ENCODE data around the gene CD200R1.
"Not testable (repeated sequence)": the region's sequence is repeated elsewhere in the genome, so short reads cannot be mapped to it uniquely, and the experiment has no call there.

CD200R1 gene

GRCh38 chr3:112973325-112974177 lies 1.4 kb downstream of the CD200R1 start:
- DNase-seq, result peak in 1 of 2 donors; percentile 80

DNA sequence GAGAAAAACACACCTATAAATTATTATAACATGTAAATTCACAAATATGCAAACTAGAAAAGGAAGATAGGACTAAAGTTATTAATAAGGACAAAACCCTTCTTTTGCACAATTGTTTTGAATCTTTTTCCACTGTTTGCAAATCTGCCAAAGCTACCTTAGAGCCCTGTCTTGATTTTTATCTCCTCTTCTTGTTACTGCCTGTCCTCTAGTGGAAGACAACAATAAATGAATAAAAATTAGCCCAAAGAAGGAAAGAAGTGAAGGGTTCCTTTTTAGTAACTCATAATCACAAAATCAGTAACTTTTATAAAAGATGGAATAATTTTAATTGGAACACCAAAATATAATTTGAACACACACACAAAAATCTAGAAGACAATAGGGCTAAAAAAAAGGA lies 2.7 kb downstream of the CD200R1 start:
- DNase-seq, result no peak

DNA sequence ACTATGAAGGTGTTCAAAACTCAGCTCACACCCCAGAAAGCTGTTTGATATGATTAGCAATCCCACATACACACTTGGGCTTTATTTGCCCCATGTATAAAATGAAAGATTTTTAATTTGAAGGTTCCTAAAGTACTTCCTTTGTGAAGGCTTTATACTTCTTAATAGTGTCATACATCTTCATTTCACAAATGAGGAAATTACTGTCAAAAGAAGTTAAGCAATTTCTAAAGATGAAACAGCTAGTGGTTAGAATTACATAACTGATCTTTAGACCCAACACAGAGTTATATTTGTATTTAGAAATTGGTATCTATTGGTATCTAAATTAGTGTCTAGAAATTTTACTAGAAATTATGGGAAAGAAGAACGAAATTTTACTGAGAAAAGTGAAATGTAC lies 7.1 kb downstream of the CD200R1 start:
- DNase-seq, result no peak

DNA sequence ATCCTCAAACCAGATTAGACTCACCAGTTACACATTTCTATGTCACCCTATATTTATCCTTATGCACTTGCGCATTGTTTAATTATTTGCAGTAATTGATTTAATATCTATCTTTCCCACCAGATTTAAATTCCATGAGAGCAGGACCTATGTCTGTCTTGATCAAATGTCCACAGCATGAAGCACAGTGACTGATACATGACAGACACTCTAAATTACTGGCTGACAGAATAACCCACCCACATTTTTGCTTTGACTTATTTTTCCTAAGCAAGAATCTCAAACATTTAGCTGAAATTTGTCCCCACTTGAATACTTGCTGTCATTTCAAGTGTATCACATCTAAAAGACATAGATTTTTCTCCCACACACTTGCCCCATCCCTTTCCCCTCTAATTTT lies 7.5 kb downstream of the CD200R1 start:
- no peak for DNase-seq

DNA sequence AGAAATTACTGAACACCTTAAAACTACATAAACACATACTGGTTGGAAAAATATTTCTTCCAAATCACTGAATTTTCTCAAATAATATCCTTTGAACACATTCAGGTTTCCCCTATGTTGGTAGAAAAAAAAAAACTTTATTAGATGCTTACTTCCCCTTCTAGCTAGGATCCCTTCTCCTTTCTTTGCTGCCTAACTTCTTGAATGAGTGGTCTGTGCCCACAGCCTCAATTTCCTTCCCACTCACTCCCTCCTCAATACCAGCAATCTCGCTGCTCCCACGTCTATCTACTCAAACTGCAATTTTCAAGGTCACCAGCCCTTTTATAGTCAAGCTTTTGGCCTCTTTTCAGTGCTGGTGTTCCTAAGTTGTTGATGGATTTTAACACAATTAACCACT lies 8.3 kb downstream of the CD200R1 start:
- DNase-seq, result peak in 1 of 2 donors; percentile 39

DNA sequence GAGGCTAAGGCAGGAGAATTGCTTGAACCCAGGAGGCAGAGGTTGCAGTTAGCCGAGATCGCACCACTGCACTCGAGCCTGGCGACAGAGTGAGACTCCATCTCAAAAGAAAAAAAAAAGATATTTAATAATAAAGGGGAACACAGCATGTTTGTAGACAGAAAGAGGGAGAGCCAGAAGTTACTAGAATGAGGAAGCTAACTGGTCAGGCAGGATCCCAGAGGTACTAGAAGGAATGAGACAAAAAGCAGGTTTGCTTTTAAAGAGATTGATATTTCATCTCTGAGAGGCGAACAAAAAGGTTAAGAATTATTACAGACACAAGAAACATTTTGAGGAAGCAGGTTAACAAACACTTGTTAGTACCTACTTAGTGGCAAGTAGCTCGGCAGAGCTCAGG lies 9.2 kb downstream of the CD200R1 start:
- no peak for DNase-seq

- DNase-seq, result no peak
These were observed 11.2 kb downstream of the CD200R1 start for GRCh38 chr3:112963683-112964082.

DNA sequence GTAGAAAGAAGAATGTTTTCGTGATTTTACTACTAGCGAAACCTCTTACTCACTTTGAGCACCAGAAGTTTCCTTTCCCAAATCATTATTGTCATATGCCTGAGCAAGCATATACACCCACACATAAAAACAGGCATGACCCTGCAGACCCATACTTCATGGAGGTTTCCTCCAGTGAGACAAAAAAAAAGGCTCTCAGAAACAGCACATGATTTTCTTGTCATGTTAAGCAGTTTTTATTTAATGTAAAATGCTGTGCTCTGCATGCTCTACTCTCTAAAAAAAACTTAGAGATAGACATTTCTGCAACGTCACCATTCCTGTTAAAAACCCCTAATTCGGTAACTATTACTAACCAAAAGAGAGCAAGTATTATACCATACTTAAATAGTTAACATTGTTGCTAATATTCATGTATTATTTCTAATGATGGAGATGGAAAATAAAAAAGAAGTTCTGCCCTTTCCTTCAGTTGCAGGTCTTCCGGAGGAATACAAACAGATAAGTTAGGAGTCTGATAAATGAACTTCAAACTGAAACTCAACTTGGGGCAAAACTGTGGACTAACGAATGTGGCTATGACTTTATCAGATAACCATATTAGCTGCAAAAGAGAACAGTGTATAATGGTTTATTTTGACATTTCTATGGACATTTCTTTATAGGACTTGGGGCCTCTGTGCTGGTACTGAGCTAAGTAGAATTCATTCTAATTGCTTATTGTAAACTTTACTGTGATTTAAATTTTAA lies 15.9 kb downstream of the CD200R1 start:
- DNase-seq, result peak in 1 of 2 donors; percentile 50

GRCh38 chr3:112956351-112956750 lies 18.6 kb downstream of the CD200R1 start:
- DNase-seq, result no peak

DNA sequence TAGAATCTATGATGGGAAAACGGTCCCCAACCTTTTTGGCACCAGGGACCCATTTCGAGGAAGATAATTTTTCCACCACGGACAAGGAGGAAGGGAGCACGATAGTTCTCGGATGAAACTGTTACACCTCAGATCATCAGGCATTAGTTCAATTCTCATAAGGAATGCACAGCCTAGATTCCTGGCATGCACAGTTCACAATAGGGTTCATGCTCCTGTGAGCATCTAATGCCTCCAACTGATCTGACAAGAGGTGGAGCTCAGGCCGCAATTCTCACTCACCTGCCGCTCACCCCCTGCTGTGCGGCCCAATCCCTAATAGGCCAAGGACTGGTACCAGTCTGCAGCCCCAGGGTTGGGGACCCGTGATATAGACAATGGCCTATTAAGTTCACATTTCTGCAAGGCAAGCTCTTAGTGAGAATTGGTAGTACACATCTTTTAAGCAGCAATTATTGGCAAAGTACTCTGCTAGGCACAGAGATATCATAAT lies 26.5 kb downstream of the CD200R1 start:
- DNase-seq, result no peak

GRCh38 chr3:112931736-112932521 lies 43.0 kb downstream of the CD200R1 start:
- no peak for DNase-seq

DNA sequence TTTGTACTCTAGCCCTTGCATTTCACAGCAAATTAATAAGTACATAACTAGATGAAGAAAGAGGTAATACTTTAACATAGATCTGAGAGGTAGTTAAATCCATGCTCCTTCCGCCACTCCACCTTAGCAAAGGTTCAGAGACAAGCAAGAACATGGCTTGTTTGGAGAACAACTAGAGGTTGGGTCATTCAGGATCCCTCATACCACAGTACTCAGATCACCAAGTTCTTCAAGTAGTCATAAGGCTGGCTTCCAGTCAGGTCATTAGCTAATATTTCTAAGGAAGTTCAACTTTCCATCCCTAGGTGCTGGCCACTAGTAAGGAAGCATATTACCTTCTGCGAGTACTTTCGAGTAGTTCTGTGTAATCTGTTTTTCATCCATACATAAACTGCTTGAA lies 44.1 kb downstream of the CD200R1 start:
- no peak for DNase-seq

- no peak for DNase-seq
These were observed 48.9 kb downstream of the CD200R1 start for GRCh38 chr3:112925969-112926368.

GRCh38 chr3:112925560-112925959 lies 49.3 kb downstream of the CD200R1 start:
- DNase-seq, result no peak

DNA sequence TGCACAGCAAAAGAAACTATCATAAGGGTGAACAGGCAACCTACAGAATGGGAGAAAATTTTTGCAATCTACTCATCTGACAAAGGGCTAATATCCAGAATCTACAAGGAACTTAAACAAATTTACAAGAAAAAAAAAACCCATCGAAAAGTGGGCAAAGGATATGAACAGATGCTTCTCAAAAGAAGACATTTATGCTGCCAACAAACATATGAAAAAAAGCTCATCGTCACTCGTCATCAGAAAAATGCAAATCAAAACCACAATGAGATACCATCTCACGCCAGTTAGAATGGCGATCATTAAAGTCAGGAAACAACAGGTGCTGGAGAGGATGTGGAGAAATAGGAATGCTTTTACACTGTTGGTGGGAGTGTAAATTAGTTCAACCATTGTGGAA lies 55.4 kb downstream of the CD200R1 start:
- DNase-seq, result not testable (repeated sequence)

DNA sequence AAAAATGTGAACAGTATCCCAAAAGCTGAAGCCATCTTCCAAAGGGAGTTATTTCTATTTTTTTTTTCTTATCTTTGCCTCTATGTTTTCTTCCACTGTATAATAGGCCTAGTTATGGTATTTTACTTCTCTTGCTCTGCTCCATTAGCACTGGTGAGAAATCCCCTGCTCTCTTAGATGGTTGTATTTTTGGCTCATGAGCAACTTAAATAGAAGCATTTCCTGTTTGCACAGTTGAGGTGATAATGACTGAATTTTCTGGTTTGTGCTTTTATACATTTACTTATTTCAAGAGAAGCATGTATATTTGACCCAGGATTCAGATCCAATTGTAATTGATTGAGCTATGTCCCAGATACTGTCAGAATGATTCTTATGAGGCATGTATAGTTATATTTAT lies 66.7 kb downstream of the CD200R1 start:
- DNase-seq, result no peak

GRCh38 chr3:112904786-112905185 lies 70.1 kb downstream of the CD200R1 start:
- no peak for DNase-seq

- DNase-seq, result no peak
These were observed 74.8 kb downstream of the CD200R1 start for GRCh38 chr3:112900113-112900512.

DNA sequence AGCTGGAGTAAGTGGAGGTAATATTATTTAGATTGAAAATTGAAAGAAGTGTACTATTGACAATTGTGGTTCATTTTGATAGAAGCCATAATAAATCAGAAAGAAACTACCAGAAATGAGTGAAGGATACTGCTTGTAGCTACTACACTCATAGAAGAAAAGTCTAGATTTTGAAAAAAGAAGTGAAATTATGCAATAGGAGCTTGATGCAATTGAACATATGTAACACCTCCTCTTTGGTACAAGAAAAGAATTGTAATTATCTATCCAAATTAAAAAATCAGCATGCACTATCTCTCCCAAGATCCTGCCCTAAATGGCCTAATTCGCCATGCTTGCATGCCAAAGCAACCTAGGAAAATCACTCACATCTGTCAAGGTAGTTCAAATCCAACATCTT lies 77.1 kb downstream of the CD200R1 start:
- no peak for DNase-seq

- no peak for DNase-seq
These were observed 80.6 kb downstream of the CD200R1 start for GRCh38 chr3:112894258-112894657.

- DNase-seq, result no peak
These were observed 85.5 kb downstream of the CD200R1 start for GRCh38 chr3:112889357-112889756.

DNA sequence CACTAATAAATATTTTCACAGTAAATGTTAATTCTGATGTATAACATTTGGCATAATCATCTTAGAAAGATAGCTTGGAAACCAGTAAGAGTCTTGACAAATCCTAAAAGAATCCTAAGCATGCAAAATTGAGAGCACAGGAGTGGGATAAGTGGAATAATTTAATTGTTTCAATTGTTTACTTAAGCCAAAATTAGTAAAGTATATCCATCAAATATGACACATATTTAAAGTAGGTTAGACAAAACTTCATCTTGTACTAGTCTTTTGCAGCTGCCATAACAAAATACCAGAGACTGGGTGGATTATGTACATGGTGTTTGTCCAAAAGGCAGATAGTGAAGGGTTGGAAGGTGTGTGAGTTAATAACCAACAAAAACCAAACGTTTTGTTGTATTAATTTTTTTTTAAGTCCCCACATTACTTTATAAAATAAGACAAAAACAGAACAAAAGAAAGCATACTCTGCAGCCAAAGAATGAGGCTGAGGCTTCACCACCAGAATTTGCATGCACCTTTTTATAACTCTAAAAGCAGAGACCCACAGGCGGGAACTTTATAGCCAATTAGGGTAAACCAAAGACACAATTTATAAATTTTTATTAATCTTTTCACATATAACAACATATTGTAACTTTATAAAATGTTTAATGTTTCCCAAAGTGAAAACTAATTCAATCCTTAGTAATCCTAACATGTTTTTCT lies 86.4 kb downstream of the CD200R1 start:
- no peak for DNase-seq

Measured in bone marrow (tissue), 2 donors.